Endothelial cell of umbilical vein (primary cell): ENCODE data around the gene CMTM6. TPM values are rescaled to one million over a fixed set of nuclear protein-coding genes. Genes with fewer than 3 reads are reported as not detected.

Source experiments
- BruUV-seq: library from RNA; stranded (reverse); fragments of 400-500 nt; replicated peaks from 2 replicates; lab custom pipeline; 2021; lab: Mats Ljungman, UMichigan
- CTCF ChIA-PET: fragments of 300-600, 350-600 bp; sonication (Branson Sonifier 250); formaldehyde crosslinking; loops from one replicate; lab custom pipeline; 2021; ENCODE audit warnings: antibody characterized with exemption, inconsistent platforms; lab: Charles Lee
- POLR2A ChIA-PET: fragments of 300-600, 350-600 bp; sonication (Branson Sonifier 250); formaldehyde crosslinking; loops from one replicate; lab custom pipeline; 2021; ENCODE audit warnings: antibody characterized with exemption, inconsistent platforms; lab: Charles Lee
- DNase-seq: peaks from one replicate; pipeline ENCODE4 v3.0.0-alpha.2; 2011; ENCODE audit warnings: low read depth, low spot score
- FAIRE-seq: peaks from 2 replicates; lab custom pipeline; 2011; peaks lifted over from hg19 to GRCh38; lab: Jason Lieb, UNC
- H2AFZ ChIP-seq: 2 replicates; pipeline ENCODE4 v1.6.0; 2012; ENCODE audit warnings: low read depth, low read length, control low read depth, inconsistent platforms
- H3K27ac ChIP-seq: 2 replicates; pipeline ENCODE4 v1.5.1; 2011; ENCODE audit warnings: low read depth, mild to moderate bottlenecking, control low read depth, low read length, moderate library complexity; ENCODE audit not compliant: insufficient read depth
- H3K27me3 ChIP-seq, 2 experiments: 2 replicates each; pipeline versions ENCODE4 v1.6.0 to v1.6.1; 2011; ENCODE audit warnings: low read length in 2 of 2, mixed read lengths in 1 of 2; ENCODE audit not compliant: control insufficient read depth in 2 of 2, insufficient read depth in 2 of 2
- H3K36me3 ChIP-seq, 2 experiments: 2 replicates in 1 of 2; 3 replicates in 1 of 2; pipeline ENCODE4 v1.5.1; 2011; ENCODE audit warnings: low read length in 2 of 2, mild to moderate bottlenecking in 1 of 2, moderate library complexity in 1 of 2; ENCODE audit not compliant: control insufficient read depth in 2 of 2, insufficient read depth in 2 of 2; ENCODE audit errors: extremely low read depth in 1 of 2
- H3K4me1 ChIP-seq: 3 replicates; pipeline ENCODE4 v1.5.1; 2011; ENCODE audit warnings: mild to moderate bottlenecking, low read length; ENCODE audit not compliant: control insufficient read depth, insufficient read depth; ENCODE audit errors: extremely low read depth
- H3K4me2 ChIP-seq: 2 replicates; pipeline ENCODE4 v1.6.1; 2011; ENCODE audit warnings: low read length, control low read depth, mixed read lengths; ENCODE audit not compliant: insufficient read depth
- H3K4me3 ChIP-seq, 3 experiments: fragments of 200-600 bp in 1 of 3; sonication (generic), shearing (Covaris generic) in 1 of 3; replicated peaks in 1 of 3; 2 replicates each; pipeline ENCODE4 v1.5.1; 2011 to 2016; ENCODE audit warnings: control low read depth in 3 of 3, low read length in 3 of 3, mild to moderate bottlenecking in 2 of 3, inconsistent platforms in 1 of 3, low read depth in 1 of 3, moderate library complexity in 1 of 3; ENCODE audit not compliant: insufficient read depth in 1 of 3
- H3K79me2 ChIP-seq: 2 replicates; pipeline ENCODE4 v1.6.0; 2012; ENCODE audit warnings: low read length, inconsistent platforms; ENCODE audit not compliant: control insufficient read depth, insufficient read depth
- H3K9ac ChIP-seq: replicated peaks from 2 replicates; pipeline ENCODE3; 2011; ENCODE audit warnings: low read length, control low read depth; ENCODE audit not compliant: insufficient read depth; ENCODE audit errors: extremely low read depth
- H3K9me1 ChIP-seq: replicated peaks from 3 replicates; pipeline ENCODE4 v1.6.0; 2011; ENCODE audit warnings: mild to moderate bottlenecking, low read length; ENCODE audit not compliant: control insufficient read depth, insufficient read depth; ENCODE audit errors: extremely low read depth
- H3K9me3 ChIP-seq: replicated peaks from 2 replicates; pipeline ENCODE4 v1.5.1; 2012; ENCODE audit warnings: low read length, inconsistent platforms; ENCODE audit not compliant: control insufficient read depth, insufficient read depth
- H4K20me1 ChIP-seq: replicated peaks from 2 replicates; pipeline ENCODE3; 2011; ENCODE audit warnings: mild to moderate bottlenecking, low read length; ENCODE audit not compliant: control insufficient read depth, insufficient read depth; ENCODE audit errors: extremely low read depth
- EZH2 ChIP-seq: IDR thresholded peaks from 2 replicates; pipeline ENCODE4 v1.6.1; 2012; ENCODE audit warnings: borderline replicate concordance, low read depth, mild to moderate bottlenecking, moderate library complexity, low read length, inconsistent platforms; ENCODE audit not compliant: severe bottlenecking
- FOS ChIP-seq: IDR thresholded peaks from 2 replicates; pipeline ENCODE4 v1.6.1; 2011; ENCODE audit warnings: mild to moderate bottlenecking, low read length, moderate library complexity, borderline replicate concordance; ENCODE audit not compliant: insufficient read depth
- GATA2 ChIP-seq: IDR thresholded peaks from 2 replicates; pipeline ENCODE4 v1.7.0; 2011; ENCODE audit warnings: low read depth, mild to moderate bottlenecking, moderate library complexity, mixed read lengths, low read length; ENCODE audit not compliant: insufficient read length, insufficient read depth
- JUN ChIP-seq: IDR thresholded peaks from 2 replicates; pipeline ENCODE4 v1.6.1; 2011; ENCODE audit warnings: borderline replicate concordance, low read depth; ENCODE audit not compliant: insufficient read length, insufficient read depth
- MYC ChIP-seq: IDR thresholded peaks from one replicate; pipeline ENCODE4 v1.6.1; 2011; ENCODE audit warnings: mild to moderate bottlenecking, low read depth, low read length
- POLR2A ChIP-seq: IDR thresholded peaks from 2 replicates; pipeline ENCODE4 v1.6.1; 2012; ENCODE audit warnings: low read depth, mild to moderate bottlenecking, control low read depth, low read length
- POLR2AphosphoS5 ChIP-seq: IDR thresholded peaks from 2 replicates; pipeline ENCODE4 v1.6.1; 2012; ENCODE audit warnings: low read depth, mild to moderate bottlenecking, control low read depth, low read length, moderate library complexity; ENCODE audit not compliant: insufficient read depth
- dilution Hi-C: fragments of 300-500 bp; cut with MboI; formaldehyde crosslinking; loops from one replicate; pipeline ENCODE4 v1.15.0; 2019; ENCODE audit warnings: low sequenced_read_pairs; ENCODE audit not compliant: extremely low pct_ligation_motif_present
- intact Hi-C: fragments of 100-400 bp; cut with micrococcal nuclease; formaldehyde crosslinking; loops from one replicate; pipeline ENCODE4 v1.10.0; 2022
- polyA plus RNA-seq, 4 experiments: library from polyadenylated mRNA; depleted of rRNA in 3 of 4; stranded (reverse) in 3 of 4; unstranded in 1 of 4; fragments of >200 nt; gene quantifications; 2 replicates each; pipeline versions ENCODE4 v1.2.1 to v1.2.3, GENCODE V29; 2011 to 2012; ENCODE audit warnings: missing spikeins in 1 of 4
- total RNA-seq: library from RNA; stranded (reverse); gene quantifications from 2 replicates; pipeline ENCODE4 v1.2.3, GENCODE V29; 2021

CMTM6 gene
- total and polyA plus RNA-seq, 2 donors (not counting 3 experiments of a cell fraction or from before 2014, with no cell fraction given), result 38.0 to 56.3 TPM

DNA sequence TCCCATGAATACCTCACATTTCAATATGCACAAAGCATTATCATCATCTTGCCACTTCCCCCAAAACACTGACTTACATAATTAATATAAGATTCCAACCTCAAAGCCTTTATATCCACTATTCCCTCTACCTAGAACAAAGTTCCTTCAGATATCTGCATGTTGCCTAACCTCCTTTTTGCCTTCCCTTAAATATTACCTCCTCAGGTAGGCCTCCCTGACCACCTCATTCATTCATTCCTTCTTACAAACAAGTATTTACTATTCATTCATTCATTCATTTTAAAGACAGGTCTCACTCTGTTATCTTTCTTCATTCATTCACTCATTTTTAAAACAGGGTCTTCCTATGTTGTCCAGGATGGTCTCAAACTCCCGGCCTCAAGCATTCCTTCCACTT lies 49.4 kb upstream of the CMTM6 start:
- Histone ChIP-seq H3K27me3 (no peaks in the 10 kb centered on the region), H3K4me2 (no peak overlapping the region), H2AFZ (no peak overlapping the region), H3K36me3 (no peaks in the 10 kb centered on the region), H3K9ac (no peak overlapping the region), H3K79me2 (peaks cover 85% of the 10 kb centered on the region), H3K9me3 (no peaks in the 10 kb centered on the region), H3K4me3 (no peak overlapping the region), H3K9me1 (no peaks in the 10 kb centered on the region), H4K20me1 (peaks cover 8% of the 10 kb centered on the region), H3K4me1 (no peaks in the 10 kb centered on the region), H3K27ac (no peak overlapping the region)
- FAIRE-seq, result no peak
- POLR2A ChIA-PET, result no interaction called here
- BruUV-seq, result no TSS peak
- CTCF ChIA-PET, result no interaction called here
- intact Hi-C loops, result no loop called here
- DNase-seq, result no peak
- dilution Hi-C loops, result no loop called here
- no peak for TF ChIP-seq GATA2
- TF ChIP-seq POLR2A, result no peak
- TF ChIP-seq POLR2AphosphoS5, result no peak

DNA sequence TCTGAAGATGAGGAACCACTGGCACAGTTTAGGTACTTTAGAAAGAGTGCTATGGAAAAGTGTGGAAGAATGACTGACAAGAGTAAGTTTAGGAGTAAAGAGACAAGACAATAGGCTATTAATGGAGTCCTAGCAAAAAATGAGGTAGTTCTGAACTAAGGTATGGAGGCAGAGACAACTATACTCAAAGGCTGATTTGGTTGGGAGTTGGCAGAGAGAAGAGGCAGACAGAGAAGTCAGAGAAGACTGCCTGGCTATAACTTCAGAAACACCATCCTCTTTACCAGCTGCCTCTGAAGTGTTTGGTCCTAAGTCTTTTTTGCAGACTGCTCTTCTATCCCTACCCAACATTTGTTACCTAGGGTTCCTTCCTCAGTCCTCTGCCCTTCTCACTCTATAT lies 48.8 kb upstream of the CMTM6 start:
- CTCF ChIA-PET, result no interaction called here

More for the DNA sequence above, 48.8 kb upstream of the CMTM6 start:
- DNase-seq (no peak), FAIRE-seq (no peak)
- BruUV-seq, result no TSS peak
- POLR2A ChIA-PET, result no interaction called here
- H3K4me2 ChIP-seq, result no peak overlapping the region
- H2AFZ ChIP-seq, result no peak overlapping the region
- H3K9ac ChIP-seq, result no peak overlapping the region
- no peak for TF ChIP-seq POLR2A
- TF ChIP-seq MYC, result no peak
- TF ChIP-seq EZH2, result no peak
- TF ChIP-seq FOS, result no peak
- TF ChIP-seq JUN, result no peak
- H3K9me1 ChIP-seq, result peaks cover under 1% of the 10 kb centered on the region
- intact Hi-C loops (no loop called here), dilution Hi-C loops (no loop called here)
- no peaks in the 10 kb centered on the region for H3K36me3 ChIP-seq
- no peaks in the 10 kb centered on the region for H3K4me1 ChIP-seq
- no peaks in the 10 kb centered on the region for H3K27me3 ChIP-seq
- peaks cover 8% of the 10 kb centered on the region for H4K20me1 ChIP-seq
- no peaks in the 10 kb centered on the region for H3K9me3 ChIP-seq
- H3K79me2 ChIP-seq, result peaks cover 82% of the 10 kb centered on the region
- no peak overlapping the region for H3K4me3 ChIP-seq
- H3K27ac ChIP-seq, result no peak overlapping the region
